ENCODE measurements around the gene IRX2. TPM values are rescaled to one million over a fixed set of nuclear protein-coding genes. Genes with fewer than 3 reads are reported as not detected.

The IRX2 gene
- total RNA-seq, 1 experiment from 2014 or later: not detected

DNA sequence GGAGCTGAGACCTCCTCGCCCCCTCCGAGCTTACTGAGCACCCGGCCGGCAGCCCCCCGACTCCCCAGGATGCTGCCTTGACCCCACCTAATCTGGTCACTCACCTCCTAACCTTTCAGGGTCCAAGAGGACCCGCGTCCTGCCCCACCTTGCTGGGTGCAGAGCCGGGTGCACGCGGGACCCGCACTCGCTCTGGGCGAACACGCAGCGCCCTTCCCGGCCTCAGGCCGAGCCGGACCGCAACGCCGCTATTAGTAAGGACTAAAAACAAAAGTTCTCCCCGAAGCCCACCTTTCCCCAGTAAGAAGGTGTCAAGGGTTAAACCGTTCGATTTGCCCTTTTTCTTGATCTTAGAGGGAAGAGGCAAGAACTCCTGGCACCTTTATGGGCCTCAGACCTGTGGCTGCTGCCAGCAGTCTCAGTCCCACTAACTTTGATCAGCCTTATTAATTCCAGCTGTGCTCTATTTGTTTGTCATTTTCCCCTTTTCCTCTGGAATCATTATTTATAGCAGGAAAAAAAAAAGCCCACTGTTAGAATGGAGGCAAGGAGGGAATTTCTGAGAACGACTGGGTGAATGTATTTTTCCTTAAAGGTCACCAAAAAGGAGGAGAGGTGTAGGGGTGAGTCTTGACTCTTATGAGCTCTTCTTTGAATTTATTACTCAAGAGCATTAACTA lies 10.5 kb downstream of the IRX2 start:
- no peaks in the 10 kb centered on the region for H3F3A ChIP-seq (ENCODE audit: insufficient read depth, low read depth)
- TF ChIP-seq EZH2 (IDR thresholded peaks at IDR 0.05; ENCODE audit: low read depth): no peak
- TF ChIP-seq, protein P1, sequence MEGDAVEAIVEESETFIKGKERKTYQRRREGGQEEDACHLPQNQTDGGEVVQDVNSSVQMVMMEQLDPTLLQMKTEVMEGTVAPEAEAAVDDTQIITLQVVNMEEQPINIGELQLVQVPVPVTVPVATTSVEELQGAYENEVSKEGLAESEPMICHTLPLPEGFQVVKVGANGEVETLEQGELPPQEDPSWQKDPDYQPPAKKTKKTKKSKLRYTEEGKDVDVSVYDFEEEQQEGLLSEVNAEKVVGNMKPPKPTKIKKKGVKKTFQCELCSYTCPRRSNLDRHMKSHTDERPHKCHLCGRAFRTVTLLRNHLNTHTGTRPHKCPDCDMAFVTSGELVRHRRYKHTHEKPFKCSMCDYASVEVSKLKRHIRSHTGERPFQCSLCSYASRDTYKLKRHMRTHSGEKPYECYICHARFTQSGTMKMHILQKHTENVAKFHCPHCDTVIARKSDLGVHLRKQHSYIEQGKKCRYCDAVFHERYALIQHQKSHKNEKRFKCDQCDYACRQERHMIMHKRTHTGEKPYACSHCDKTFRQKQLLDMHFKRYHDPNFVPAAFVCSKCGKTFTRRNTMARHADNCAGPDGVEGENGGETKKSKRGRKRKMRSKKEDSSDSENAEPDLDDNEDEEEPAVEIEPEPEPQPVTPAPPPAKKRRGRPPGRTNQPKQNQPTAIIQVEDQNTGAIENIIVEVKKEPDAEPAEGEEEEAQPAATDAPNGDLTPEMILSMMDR (conservative IDR thresholded peaks at IDR 0.05): no peak
- no peak overlapping the region for H3K4me3 ChIP-seq
- CTCF ChIA-PET: no interaction called here
- BruUV-seq (replicated peaks): no TSS peak
- no peak overlapping the region for H3K27ac ChIP-seq
- DNase-seq: no peak
- H4K20me1 ChIP-seq (ENCODE audit: insufficient read depth): no peaks in the 10 kb centered on the region
- no peak overlapping the region for H3K4me2 ChIP-seq
- H2AFZ ChIP-seq: no peak overlapping the region
- intact Hi-C loops (cut with micrococcal nuclease; ENCODE audit: unreplicated experiment): no loop called here
- no peaks in the 10 kb centered on the region for H3K36me3 ChIP-seq (ENCODE audit: low read depth)
- H3K4me1 ChIP-seq (replicated peaks; ENCODE audit: insufficient read depth): no peaks in the 10 kb centered on the region
- POLR2A ChIA-PET (ENCODE audit: unreplicated experiment): no interaction called here
- no peaks in the 10 kb centered on the region for H3K9me3 ChIP-seq (ENCODE audit: insufficient read depth, low read depth)
- peaks cover 91% of the 10 kb centered on the region for H3K27me3 ChIP-seq (ENCODE audit: insufficient read depth, low read depth)
- no peaks in the 10 kb centered on the region for H3K79me2 ChIP-seq (ENCODE audit: low read depth)
- H3K9me2 ChIP-seq (ENCODE audit: insufficient read depth): no peaks in the 10 kb centered on the region

GRCh38 chr5:2740051-2740875 lies 11.2 kb downstream of the IRX2 start:
- H3K4me2 ChIP-seq: no peak overlapping the region

DNA sequence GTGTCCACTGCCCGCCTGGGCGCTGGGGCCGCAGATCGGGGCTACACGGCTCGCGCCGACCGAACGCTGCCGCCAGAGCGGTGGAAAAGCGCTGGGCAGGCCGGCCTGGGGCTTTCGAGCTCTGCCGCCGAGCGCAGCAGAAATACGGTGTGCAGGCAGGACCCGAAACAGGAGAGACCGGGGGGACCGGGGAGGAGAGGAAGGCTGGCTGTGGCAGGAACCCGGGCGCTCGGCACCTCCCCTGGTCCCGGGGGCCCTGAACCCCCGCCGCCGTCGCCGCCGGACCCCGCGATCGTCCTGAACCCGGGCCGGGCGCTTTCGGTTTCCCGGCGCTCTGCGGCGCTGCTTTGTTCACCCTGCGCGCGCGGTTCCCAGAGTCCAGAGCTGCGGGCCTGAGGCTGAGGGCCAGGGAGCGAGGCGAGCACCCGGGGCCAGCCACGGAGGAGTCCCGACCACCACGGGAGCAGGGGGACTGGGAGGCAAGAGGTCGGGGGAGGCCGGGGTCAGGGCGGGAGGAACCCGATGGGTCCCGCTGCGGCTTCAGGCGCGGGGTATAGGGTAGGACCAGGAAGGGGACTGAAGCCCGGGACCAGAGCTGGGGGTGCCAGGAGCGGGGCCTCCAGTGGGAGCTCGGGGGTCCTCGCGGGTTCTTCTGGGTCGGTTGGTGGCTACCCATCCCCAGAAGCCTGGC lies 12.0 kb downstream of the IRX2 start:
- Histone ChIP-seq H3K4me3 (no peak overlapping the region), H2AFZ (no peak overlapping the region), H3K9me3 (ENCODE audit: insufficient read depth, low read depth) (no peaks in the 10 kb centered on the region), H3K27me3 (ENCODE audit: insufficient read depth, low read depth) (peaks cover 98% of the 10 kb centered on the region), H3K36me3 (ENCODE audit: low read depth) (no peaks in the 10 kb centered on the region), H3K79me2 (ENCODE audit: low read depth) (no peaks in the 10 kb centered on the region), H4K20me1 (ENCODE audit: insufficient read depth) (no peaks in the 10 kb centered on the region), H3K4me2 (no peak overlapping the region), H3K4me1 (replicated peaks; ENCODE audit: insufficient read depth) (no peaks in the 10 kb centered on the region), H3K9me2 (ENCODE audit: insufficient read depth) (no peaks in the 10 kb centered on the region), H3F3A (ENCODE audit: insufficient read depth, low read depth) (no peaks in the 10 kb centered on the region), H3K27ac (no peak overlapping the region)
- TF ChIP-seq, protein P1 (conservative IDR thresholded peaks at IDR 0.05): no peak
- no peak for TF ChIP-seq EZH2 (IDR thresholded peaks at IDR 0.05; ENCODE audit: low read depth)
- DNase-seq: no peak
- ChIA-PET CTCF (no interaction called here), POLR2A (ENCODE audit: unreplicated experiment) (no interaction called here)
- intact Hi-C loops (cut with micrococcal nuclease; ENCODE audit: unreplicated experiment): no loop called here
- no TSS peak for BruUV-seq (replicated peaks)

More at GRCh38 chr5:2740051-2740875, 11.2 kb downstream of the IRX2 start:
- POLR2A ChIA-PET (ENCODE audit: unreplicated experiment): no interaction called here
- TF ChIP-seq, protein P1 (conservative IDR thresholded peaks at IDR 0.05): no peak
- no peak for TF ChIP-seq EZH2 (IDR thresholded peaks at IDR 0.05; ENCODE audit: low read depth)
- H3K9me2 ChIP-seq (ENCODE audit: insufficient read depth): no peaks in the 10 kb centered on the region
- H3K9me3 ChIP-seq (ENCODE audit: insufficient read depth, low read depth): no peaks in the 10 kb centered on the region
- CTCF ChIA-PET: no interaction called here
- no peaks in the 10 kb centered on the region for H4K20me1 ChIP-seq (ENCODE audit: insufficient read depth)
- H3F3A ChIP-seq (ENCODE audit: insufficient read depth, low read depth): no peaks in the 10 kb centered on the region
- H3K4me1 ChIP-seq (replicated peaks; ENCODE audit: insufficient read depth): no peaks in the 10 kb centered on the region
- no peak overlapping the region for H3K4me3 ChIP-seq
- intact Hi-C loops (cut with micrococcal nuclease; ENCODE audit: unreplicated experiment): no loop called here
- H3K79me2 ChIP-seq (ENCODE audit: low read depth): no peaks in the 10 kb centered on the region
- H2AFZ ChIP-seq: no peak overlapping the region
- peaks cover 98% of the 10 kb centered on the region for H3K27me3 ChIP-seq (ENCODE audit: insufficient read depth, low read depth)
- no TSS peak for BruUV-seq (replicated peaks)
- DNase-seq: no peak
- no peak overlapping the region for H3K27ac ChIP-seq
- H3K36me3 ChIP-seq (ENCODE audit: low read depth): no peaks in the 10 kb centered on the region
